ENCODE measurements around the gene BTBD9.

DNA sequence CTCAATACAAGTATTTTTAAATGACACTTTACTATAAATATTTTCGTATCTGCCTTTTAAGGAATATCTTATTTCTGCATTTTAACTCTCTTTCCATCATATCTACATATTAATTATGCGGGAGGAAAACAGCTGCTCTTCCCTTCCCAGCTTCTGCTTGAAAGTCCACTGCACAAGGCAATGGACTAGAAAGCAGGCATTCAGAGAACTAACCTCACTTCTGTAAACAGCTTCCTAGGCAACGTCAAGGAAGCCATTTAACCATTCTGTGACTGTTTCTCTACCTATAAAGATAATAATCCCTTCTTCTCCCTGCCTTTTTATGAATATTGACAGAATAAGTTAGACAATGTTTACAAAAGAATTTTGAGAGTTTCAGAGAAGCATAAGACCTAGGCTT, 319.4 kb downstream of the BTBD9 start:
- TF ChIP-seq CTCF (IDR thresholded peaks at IDR 0.05 in 4 of 5, conservative IDR thresholded peaks at IDR 0.05 in 1 of 5) (no peak), POLR2A (IDR thresholded peaks at IDR 0.05) (no peak)
